Breast epithelium (tissue), 4 donors: Measurements from ENCODE around the gene TSPEAR. TPM values are rescaled to one million over a fixed set of nuclear protein-coding genes. Genes with fewer than 3 reads are reported as not detected.

Experiments used
- DNase-seq, 2 donors: peaks; one replicate each; pipeline ENCODE4 v3.0.0-alpha.2; 2019; ENCODE audit warnings: low spot score in 2 of 2
- H3K27ac ChIP-seq, 2 donors: fragments of 200-600 bp; sonication (generic) in 1 of 2; one replicate each; pipeline ENCODE4 v1.5.1; 2016 to 2019; ENCODE audit warnings: mild to moderate bottlenecking in 1 of 2
- H3K27me3 ChIP-seq, 2 donors: fragments of 200-600 bp; sonication (generic) in 1 of 2; one replicate each; pipeline versions ENCODE4 v1.5.1 to v1.6.0; 2017 to 2019; ENCODE audit warnings: control low read depth in 1 of 2, mild to moderate bottlenecking in 1 of 2
- H3K36me3 ChIP-seq: fragments of 200-600 bp; one replicate; pipeline ENCODE4 v1.5.1; 2019
- H3K4me1 ChIP-seq, 2 donors: fragments of 200-600 bp; sonication (generic); one replicate each; pipeline ENCODE4 v1.5.1; 2016 to 2019; ENCODE audit warnings: control low read depth in 1 of 2
- H3K4me3 ChIP-seq, 3 donors: fragments of 200-600 bp; sonication (generic); 1 replicate in 2 of 3; 2 replicates in 1 of 3; pipeline ENCODE4 v1.5.1; 2016 to 2019; ENCODE audit warnings: mild to moderate bottlenecking in 3 of 3, moderate library complexity in 2 of 3
- H3K9me3 ChIP-seq, 2 donors: fragments of 200-600 bp; sonication (generic) in 1 of 2; one replicate each; pipeline ENCODE4 v1.5.1; 2016 to 2019; ENCODE audit warnings: control low read depth in 1 of 2
- CTCF ChIP-seq, 3 donors: fragments of 450-650 bp; IDR thresholded peaks; one replicate each; pipeline ENCODE4 v1.5.1; 2016 to 2017; ENCODE audit warnings: antibody characterized with exemption in 3 of 3, mild to moderate bottlenecking in 3 of 3, moderate library complexity in 3 of 3
- POLR2A ChIP-seq: fragments of 450-650 bp; IDR thresholded peaks from one replicate; pipeline ENCODE4 v1.6.1; 2016; ENCODE audit warnings: antibody characterized with exemption, mild to moderate bottlenecking, moderate library complexity
- POLR2AphosphoS5 ChIP-seq, 3 donors: sonication (generic); formaldehyde crosslinking; IDR thresholded peaks; one replicate each; pipeline ENCODE4 v1.6.1; 2017; ENCODE audit warnings: antibody characterized with exemption in 3 of 3
- intact Hi-C: fragments of 100-400 bp; cut with DNase I; formaldehyde crosslinking; loops from one replicate; pipeline ENCODE4 v1.15.1; 2023; ENCODE audit warnings: low total_unique reads
- total RNA-seq, 3 donors: library from RNA; depleted of rRNA; stranded (reverse); fragments of >200 nt; gene quantifications; one replicate each; pipeline ENCODE4 v1.1.0, GENCODE V29; 2016

TSPEAR gene
- total RNA-seq, 3 donors from 2014 or later, result 0.15 TPM; not detected in 2

DNA sequence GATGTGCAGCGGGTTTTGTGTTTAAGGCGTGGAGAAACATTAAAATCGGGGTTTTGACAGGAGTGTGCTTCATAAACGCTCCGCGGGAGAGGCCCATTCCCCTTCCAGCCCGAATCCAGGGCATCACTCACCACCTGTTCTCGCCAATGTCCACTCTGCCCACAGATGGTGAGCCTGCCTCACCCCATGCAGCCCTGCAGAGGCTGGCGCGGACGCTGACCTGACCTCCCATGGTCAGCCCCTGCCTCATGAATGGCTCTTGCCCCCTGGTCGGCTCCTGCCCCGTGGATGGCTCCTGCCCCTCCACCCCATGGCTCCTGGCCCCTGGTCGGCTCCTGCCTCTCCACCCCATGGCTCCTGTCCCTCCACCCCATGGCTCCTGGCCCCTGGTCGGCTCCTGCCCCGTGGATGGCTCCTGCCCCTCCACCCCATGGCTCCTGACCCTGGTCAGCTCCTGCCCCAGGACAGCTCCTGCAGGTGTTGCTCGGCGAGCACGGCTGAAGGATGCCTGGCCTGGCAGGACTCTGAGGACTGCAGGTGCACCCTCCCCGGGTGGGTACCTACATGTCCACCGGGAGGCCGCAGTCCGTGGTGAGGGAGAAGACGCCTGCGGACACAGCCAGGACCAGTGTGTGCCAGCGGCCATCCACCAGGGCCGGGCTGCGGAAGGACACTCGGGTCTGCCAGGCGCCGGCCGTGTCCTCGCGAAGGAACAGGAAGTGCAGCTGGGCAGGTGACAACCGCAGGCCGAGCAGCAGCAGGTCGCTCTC, 178.1 kb downstream of the TSPEAR start:
- no peaks in the 10 kb centered on the region for H3K9me3 ChIP-seq
- H3K27me3 ChIP-seq, result peaks cover 0 to 16% of the 10 kb centered on the region in 2 donors
- H3K27ac ChIP-seq, result no peak overlapping the region
- H3K4me3 ChIP-seq, result no peak overlapping the region
- TF ChIP-seq POLR2AphosphoS5 (IDR thresholded peaks at IDR 0.05) (no peak), CTCF (IDR thresholded peaks at IDR 0.05) (no peak), POLR2A (no peak)
- no peaks in the 10 kb centered on the region for H3K36me3 ChIP-seq
- peak in 1 of 2 donors; percentile 49 for DNase-seq
- H3K4me1 ChIP-seq, result no peaks in the 10 kb centered on the region
- intact Hi-C loops, result no loop called here

DNA sequence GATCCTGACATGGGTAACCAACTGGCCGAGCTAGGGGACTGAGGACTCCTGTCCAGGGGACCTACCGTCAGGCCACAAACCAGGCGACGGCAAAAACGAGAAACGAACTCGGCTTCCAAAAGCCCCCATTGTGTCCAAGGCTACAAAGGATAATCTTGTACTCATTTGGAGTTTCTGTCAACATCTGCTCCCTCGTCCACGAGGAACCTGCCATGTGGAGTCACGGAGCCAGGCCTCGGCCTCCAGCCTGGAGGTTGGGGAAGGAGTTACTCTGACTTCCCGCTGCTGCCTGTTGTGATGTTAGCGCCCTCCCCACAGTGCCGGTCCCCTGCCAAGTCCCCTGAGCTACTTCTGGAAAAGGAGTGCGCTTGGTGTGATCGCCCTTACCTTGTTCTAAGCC, 178.7 kb downstream of the TSPEAR start:
- H3K27ac ChIP-seq, result no peak overlapping the region
- intact Hi-C loops, result no loop called here
- H3K36me3 ChIP-seq, result no peaks in the 10 kb centered on the region
- peak in 1 of 2 donors; percentile 44 for DNase-seq
- TF ChIP-seq POLR2A (no peak), CTCF (IDR thresholded peaks at IDR 0.05) (no peak), POLR2AphosphoS5 (IDR thresholded peaks at IDR 0.05) (no peak)
- peaks cover 0 to 17% of the 10 kb centered on the region in 2 donors for H3K27me3 ChIP-seq
- no peaks in the 10 kb centered on the region for H3K4me1 ChIP-seq
- H3K4me3 ChIP-seq, result no peak overlapping the region
- no peaks in the 10 kb centered on the region for H3K9me3 ChIP-seq

GRCh38 chr21:44531606-44532564, 179.5 kb downstream of the TSPEAR start:
- H3K27ac ChIP-seq, result no peak overlapping the region
- H3K4me3 ChIP-seq, result no peak overlapping the region
- H3K27me3 ChIP-seq, result peaks cover 0 to 17% of the 10 kb centered on the region in 2 donors
- H3K9me3 ChIP-seq, result no peaks in the 10 kb centered on the region
- no peak for TF ChIP-seq CTCF (IDR thresholded peaks at IDR 0.05)
- H3K36me3 ChIP-seq, result no peaks in the 10 kb centered on the region
- H3K4me1 ChIP-seq, result no peaks in the 10 kb centered on the region
- peak in 1 of 2 donors; percentile 50 for DNase-seq
- intact Hi-C loops, result no loop called here

DNA sequence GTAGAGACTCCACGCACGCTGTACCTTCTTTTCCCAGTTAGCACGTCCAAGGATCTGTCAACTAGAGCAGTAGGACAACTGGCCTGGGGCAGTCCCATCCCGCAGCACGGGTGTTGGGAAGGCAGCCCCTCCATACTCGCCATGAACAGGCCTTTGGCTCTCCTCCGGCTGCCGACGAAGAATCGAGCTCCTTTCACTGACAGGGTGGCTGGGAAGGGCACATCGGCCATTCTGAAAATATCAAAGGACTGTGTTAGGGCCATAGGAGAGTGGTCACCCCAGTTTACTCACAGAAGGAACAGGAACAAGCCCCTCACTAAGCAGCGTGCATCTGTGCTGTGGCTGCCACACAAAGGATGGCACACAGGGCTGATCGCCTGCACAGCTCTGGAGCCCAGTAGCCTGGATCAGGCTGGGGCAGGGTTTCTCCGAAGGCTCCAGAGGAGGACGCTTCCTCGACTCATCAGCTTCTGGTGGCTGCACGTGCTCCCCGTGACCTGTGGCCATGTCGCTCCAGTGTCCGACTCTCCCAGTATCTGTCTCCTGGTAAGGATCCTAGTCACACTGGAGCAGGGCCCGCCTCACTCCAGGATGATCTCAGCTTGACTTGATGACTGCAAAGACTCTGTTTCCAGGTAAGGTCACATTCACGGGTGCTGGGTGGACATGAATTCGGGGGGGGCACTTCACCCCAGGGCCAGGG, 180.3 kb downstream of the TSPEAR start:
- intact Hi-C loops, result no loop called here
- no peak for TF ChIP-seq CTCF (IDR thresholded peaks at IDR 0.05)
- no peak for TF ChIP-seq POLR2A
- TF ChIP-seq POLR2AphosphoS5 (IDR thresholded peaks at IDR 0.05), result no peak
- Histone ChIP-seq H3K36me3 (no peaks in the 10 kb centered on the region), H3K27ac (no peak overlapping the region), H3K4me1 (no peaks in the 10 kb centered on the region), H3K4me3 (no peak overlapping the region), H3K27me3 (peaks cover 0 to 17% of the 10 kb centered on the region in 2 donors), H3K9me3 (no peaks in the 10 kb centered on the region)
- DNase-seq, result peak in 1 of 2 donors; percentile 43
